Smooth muscle cell (in vitro differentiated cells): ENCODE measurements around the gene SLC50A1. TPM values are rescaled to one million over a fixed set of nuclear protein-coding genes. Genes with fewer than 3 reads are reported as not detected.

Experiments used
- DNase-seq: peaks from one replicate; lab custom pipeline; 2025; ENCODE audit not compliant: unreplicated experiment; lab: John Stamatoyannopoulos, UW
- H2AFZ ChIP-seq: fragments of 200-600 bp; sonication (generic); 2 replicates; pipeline ENCODE4 v1.6.0; 2016; ENCODE audit warnings: antibody characterized with exemption, low read depth, mild to moderate bottlenecking
- H3F3A ChIP-seq: fragments of 200-600 bp; sonication (generic); 2 replicates; pipeline ENCODE4 v1.6.0; 2017; ENCODE audit warnings: antibody characterized with exemption, low read depth
- H3K27ac ChIP-seq: fragments of 200-600 bp; sonication (generic); 2 replicates; pipeline ENCODE4 v1.5.1; 2016; ENCODE audit warnings: low read depth, mild to moderate bottlenecking
- H3K27me3 ChIP-seq: fragments of 200-600 bp; sonication (generic); 2 replicates; pipeline ENCODE4 v1.6.1; 2016; ENCODE audit warnings: low read depth, mild to moderate bottlenecking
- H3K36me3 ChIP-seq: fragments of 200-600 bp; sonication (generic); 2 replicates; pipeline ENCODE4 v1.5.1; 2016; ENCODE audit warnings: low read depth
- H3K4me1 ChIP-seq: fragments of 200-600 bp; sonication (generic); 2 replicates; pipeline ENCODE4 v1.5.1; 2016; ENCODE audit warnings: low read depth
- H3K4me2 ChIP-seq: fragments of 200-600 bp; sonication (generic); 2 replicates; pipeline ENCODE4 v1.6.0; 2016; ENCODE audit warnings: mild to moderate bottlenecking
- H3K4me3 ChIP-seq: fragments of 200-600 bp; sonication (generic); 2 replicates; pipeline ENCODE4 v1.5.1; 2016; ENCODE audit warnings: mild to moderate bottlenecking
- H3K79me2 ChIP-seq: fragments of 200-600 bp; sonication (generic); 2 replicates; pipeline ENCODE4 v1.6.0; 2016; ENCODE audit warnings: low read depth, mild to moderate bottlenecking
- H3K9ac ChIP-seq: fragments of 200-600 bp; sonication (generic); 2 replicates; pipeline ENCODE4 v1.6.0; 2016; ENCODE audit warnings: low read depth
- H3K9me3 ChIP-seq: fragments of 200-600 bp; sonication (generic); replicated peaks from 2 replicates; pipeline ENCODE4 v1.5.1; 2016; ENCODE audit warnings: low read depth
- H4K20me1 ChIP-seq: fragments of 200-600 bp; sonication (generic); 2 replicates; pipeline ENCODE4 v1.6.0; 2016; ENCODE audit warnings: low read depth
- WGBS: methylation state at CpG from one replicate; pipeline ENCODE4 v1.1.7; 2016; ENCODE audit warnings: low lambda C conversion rate; 5-methylcytosine and 5-hydroxymethylcytosine counted together
- polyA plus RNA-seq: library from polyadenylated mRNA; unstranded; fragments of >200 nt; fragmentation: Nextera tagmentation; extraction: Ambion mirVana; gene quantifications from 2 replicates; pipeline ENCODE4 v1.2.1, GENCODE V29; 2016
- small RNA-seq: library from RNA; depleted of rRNA; stranded (forward); fragments of <200 nt; gene quantifications from one replicate; pipeline ENCODE3, GENCODE V24; 2014
- total RNA-seq: library from RNA; depleted of rRNA; stranded (reverse); fragments of >200 nt; gene quantifications from 2 replicates; pipeline ENCODE4 v1.2.3, GENCODE V29; 2014
- TF ChIP-seq, protein P1 (sequence below): fragments of 200-600 bp; sonication (generic); IDR thresholded peaks from 2 replicates; pipeline ENCODE4 v1.5.1; 2017; ENCODE audit warnings: borderline replicate concordance, mild to moderate bottlenecking, antibody characterized with exemption; ENCODE audit not compliant: insufficient read depth, poor library complexity, severe bottlenecking

SLC50A1 gene
- total and polyA plus RNA-seq, 2 experiments from 2014 or later, result 44.7 to 98.0 TPM

- Histone ChIP-seq H3K4me3 (no peak overlapping the region), H2AFZ (no peak overlapping the region), H4K20me1 (no peaks in the 10 kb centered on the region), H3K36me3 (no peaks in the 10 kb centered on the region), H3K9ac (no peak overlapping the region), H3K9me3 (no peaks in the 10 kb centered on the region), H3K4me2 (no peak overlapping the region), H3K79me2 (no peaks in the 10 kb centered on the region), H3K27ac (no peak overlapping the region), H3F3A (no peaks in the 10 kb centered on the region), H3K27me3 (no peaks in the 10 kb centered on the region), H3K4me1 (no peaks in the 10 kb centered on the region)
- DNase-seq, result no peak
- 91% methylated on average over 14 of the region's 14 CpGs for WGBS
- TF ChIP-seq, protein P1, sequence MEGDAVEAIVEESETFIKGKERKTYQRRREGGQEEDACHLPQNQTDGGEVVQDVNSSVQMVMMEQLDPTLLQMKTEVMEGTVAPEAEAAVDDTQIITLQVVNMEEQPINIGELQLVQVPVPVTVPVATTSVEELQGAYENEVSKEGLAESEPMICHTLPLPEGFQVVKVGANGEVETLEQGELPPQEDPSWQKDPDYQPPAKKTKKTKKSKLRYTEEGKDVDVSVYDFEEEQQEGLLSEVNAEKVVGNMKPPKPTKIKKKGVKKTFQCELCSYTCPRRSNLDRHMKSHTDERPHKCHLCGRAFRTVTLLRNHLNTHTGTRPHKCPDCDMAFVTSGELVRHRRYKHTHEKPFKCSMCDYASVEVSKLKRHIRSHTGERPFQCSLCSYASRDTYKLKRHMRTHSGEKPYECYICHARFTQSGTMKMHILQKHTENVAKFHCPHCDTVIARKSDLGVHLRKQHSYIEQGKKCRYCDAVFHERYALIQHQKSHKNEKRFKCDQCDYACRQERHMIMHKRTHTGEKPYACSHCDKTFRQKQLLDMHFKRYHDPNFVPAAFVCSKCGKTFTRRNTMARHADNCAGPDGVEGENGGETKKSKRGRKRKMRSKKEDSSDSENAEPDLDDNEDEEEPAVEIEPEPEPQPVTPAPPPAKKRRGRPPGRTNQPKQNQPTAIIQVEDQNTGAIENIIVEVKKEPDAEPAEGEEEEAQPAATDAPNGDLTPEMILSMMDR, result no peak
Observed at GRCh38 chr1:155186794-155187455, 51.3 kb downstream of the SLC50A1 start.

DNA sequence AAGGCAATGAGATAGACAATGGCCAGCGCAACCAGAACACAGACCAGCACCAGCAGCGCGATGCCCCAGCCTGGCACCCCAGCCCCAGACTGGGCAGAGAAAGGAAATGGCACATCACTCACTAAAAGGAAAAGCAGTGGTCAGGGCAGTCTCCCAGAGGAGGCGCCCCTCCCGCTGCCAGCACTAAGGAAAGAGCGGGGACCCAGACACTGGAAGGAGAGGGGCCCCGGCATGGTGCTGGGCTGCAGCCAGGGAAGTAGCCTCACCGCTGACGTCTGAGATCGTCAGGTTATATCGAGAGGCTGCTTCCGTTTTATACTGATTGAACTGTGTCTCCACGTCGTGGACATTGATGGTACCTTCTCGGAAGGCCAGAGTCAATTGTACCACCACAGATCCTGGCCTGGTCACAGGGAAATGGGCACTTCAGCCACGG is 51.8 kb downstream of the SLC50A1 start:
- no peaks in the 10 kb centered on the region for H3K79me2 ChIP-seq
- H3K9me3 ChIP-seq, result no peaks in the 10 kb centered on the region
- 88% methylated on average over 16 of the region's 16 CpGs for WGBS
- no peaks in the 10 kb centered on the region for H3F3A ChIP-seq
- no peak overlapping the region for H3K4me2 ChIP-seq
- no peaks in the 10 kb centered on the region for H4K20me1 ChIP-seq
- DNase-seq, result no peak
- H3K4me3 ChIP-seq, result no peak overlapping the region
- no peaks in the 10 kb centered on the region for H3K4me1 ChIP-seq
- no peaks in the 10 kb centered on the region for H3K27me3 ChIP-seq
- no peak overlapping the region for H3K9ac ChIP-seq
- TF ChIP-seq, protein P1, result no peak
- H2AFZ ChIP-seq, result no peak overlapping the region
- no peak overlapping the region for H3K27ac ChIP-seq
- no peaks in the 10 kb centered on the region for H3K36me3 ChIP-seq

DNA sequence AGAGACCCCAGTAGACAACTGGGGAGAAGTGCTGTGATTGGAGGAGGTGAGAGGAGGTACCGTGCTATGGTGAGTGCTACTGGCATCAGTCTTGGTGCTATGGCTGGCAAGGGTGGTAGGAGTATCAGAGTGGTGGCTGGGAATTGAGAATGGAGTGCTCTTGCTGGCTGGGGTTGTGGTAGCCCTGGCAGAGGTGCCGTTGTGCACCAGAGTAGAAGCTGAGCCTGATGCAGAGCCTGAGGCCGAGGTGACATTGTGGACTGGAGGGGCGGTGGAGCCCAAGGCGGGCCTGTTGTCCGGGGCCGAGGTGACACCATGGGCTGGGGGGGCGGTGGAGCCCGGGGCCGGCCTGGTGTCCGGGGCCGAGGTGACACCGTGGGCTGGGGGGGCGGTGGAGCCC is 52.6 kb downstream of the SLC50A1 start:
- no peaks in the 10 kb centered on the region for H3K27me3 ChIP-seq
- 95% methylated on average over 3 of the region's 14 CpGs for WGBS
- no peaks in the 10 kb centered on the region for H4K20me1 ChIP-seq
- TF ChIP-seq, protein P1, result no peak
- H3K9me3 ChIP-seq, result no peaks in the 10 kb centered on the region
- H2AFZ ChIP-seq, result no peak overlapping the region
- H3K4me2 ChIP-seq, result no peak overlapping the region
- DNase-seq, result no peak
- H3F3A ChIP-seq, result no peaks in the 10 kb centered on the region
- H3K27ac ChIP-seq, result no peak overlapping the region
- H3K4me1 ChIP-seq, result peaks cover 4% of the 10 kb centered on the region
- no peaks in the 10 kb centered on the region for H3K79me2 ChIP-seq
- H3K4me3 ChIP-seq, result no peak overlapping the region
- no peak overlapping the region for H3K9ac ChIP-seq
- no peaks in the 10 kb centered on the region for H3K36me3 ChIP-seq

Small RNA genes lying within 50 kb of the gene (small RNA-seq; reads per million reads assigned to genes)
- not detected for gene HMGN2P18
- not detected for gene RF00019

Other genes with a start within 250 kb of the SLC50A1 start
- gene PMVK, start 199.1 kb upstream of the SLC50A1 start, total RNA-seq, result 6.0 and 6.7 TPM in 2 replicates
- gene PMVK, start 199.1 kb upstream of the SLC50A1 start, polyA plus RNA-seq, result 31.2 and 40.2 TPM in 2 replicates
- 39.1 and 41.9 TPM in 2 replicates for gene PBXIP1, start 179.8 kb upstream of the SLC50A1 start, total RNA-seq
- gene PBXIP1, start 179.8 kb upstream of the SLC50A1 start, polyA plus RNA-seq, result 40.5 and 44.1 TPM in 2 replicates
- gene PYGO2, start 174.1 kb upstream of the SLC50A1 start, total RNA-seq, result 18.4 and 20.3 TPM in 2 replicates
- 27.9 and 30.0 TPM in 2 replicates for gene PYGO2, start 174.1 kb upstream of the SLC50A1 start, polyA plus RNA-seq
- 207 and 216 TPM in 2 replicates for gene SHC1, start 165.1 kb upstream of the SLC50A1 start, total RNA-seq
- 214 and 249 TPM in 2 replicates for gene SHC1, start 165.1 kb upstream of the SLC50A1 start, polyA plus RNA-seq
- 41.6 and 46.3 TPM in 2 replicates for gene CKS1B, start 161.2 kb upstream of the SLC50A1 start, total RNA-seq
- 115 and 116 TPM in 2 replicates for gene CKS1B, start 161.2 kb upstream of the SLC50A1 start, polyA plus RNA-seq
- 30.7 and 31.1 TPM in 2 replicates for gene FLAD1, start 152.5 kb upstream of the SLC50A1 start, total RNA-seq
- 51.4 and 52.1 TPM in 2 replicates for gene FLAD1, start 152.5 kb upstream of the SLC50A1 start, polyA plus RNA-seq
- gene LENEP, start 142.3 kb upstream of the SLC50A1 start, total RNA-seq, result not detected in 2 replicates
- gene LENEP, start 142.3 kb upstream of the SLC50A1 start, polyA plus RNA-seq, result not detected in 2 replicates
- 15.3 and 15.5 TPM in 2 replicates for gene ZBTB7B, start 133.1 kb upstream of the SLC50A1 start, total RNA-seq
- 7.5 and 10.0 TPM in 2 replicates for gene ZBTB7B, start 133.1 kb upstream of the SLC50A1 start, polyA plus RNA-seq
- gene DCST2, start 102.1 kb upstream of the SLC50A1 start, total RNA-seq, result 1.1 TPM in 1 of 2 replicates, not detected in the other
- gene DCST2, start 102.1 kb upstream of the SLC50A1 start, polyA plus RNA-seq, result 1.2 and 1.3 TPM in 2 replicates
- not detected in 2 replicates for gene DCST1, start 102.0 kb upstream of the SLC50A1 start, total RNA-seq
- not detected in 2 replicates for gene DCST1, start 102.0 kb upstream of the SLC50A1 start, polyA plus RNA-seq
- 29.8 and 45.4 TPM in 2 replicates for gene ADAM15, start 84.5 kb upstream of the SLC50A1 start, total RNA-seq
- gene ADAM15, start 84.5 kb upstream of the SLC50A1 start, polyA plus RNA-seq, result 41.2 and 49.4 TPM in 2 replicates
- gene EFNA4, start 72.1 kb upstream of the SLC50A1 start, total RNA-seq, result 24.2 and 27.6 TPM in 2 replicates
- 18.1 and 19.1 TPM in 2 replicates for gene EFNA4, start 72.1 kb upstream of the SLC50A1 start, polyA plus RNA-seq
- gene EFNA3, start 57.0 kb upstream of the SLC50A1 start, total RNA-seq, result 5.2 and 7.1 TPM in 2 replicates
- gene EFNA3, start 57.0 kb upstream of the SLC50A1 start, polyA plus RNA-seq, result 9.1 and 10.0 TPM in 2 replicates
- gene EFNA1, start 8.0 kb upstream of the SLC50A1 start, total RNA-seq, result 14.4 and 20.9 TPM in 2 replicates
- gene EFNA1, start 8.0 kb upstream of the SLC50A1 start, polyA plus RNA-seq, result 16.4 and 53.5 TPM in 2 replicates
- 51.5 and 69.1 TPM in 2 replicates for gene DPM3, start 4.7 kb downstream of the SLC50A1 start, total RNA-seq
- gene DPM3, start 4.7 kb downstream of the SLC50A1 start, polyA plus RNA-seq, result 75.8 and 79.9 TPM in 2 replicates
- 192 and 283 TPM in 2 replicates for gene KRTCAP2, start 37.5 kb downstream of the SLC50A1 start, total RNA-seq
- gene KRTCAP2, start 37.5 kb downstream of the SLC50A1 start, polyA plus RNA-seq, result 607 and 642 TPM in 2 replicates
- gene TRIM46, start 38.0 kb downstream of the SLC50A1 start, total RNA-seq, result 1.5 and 3.8 TPM in 2 replicates
- gene TRIM46, start 38.0 kb downstream of the SLC50A1 start, polyA plus RNA-seq, result 3.6 and 4.3 TPM in 2 replicates
- gene THBS3, start 72.0 kb downstream of the SLC50A1 start, total RNA-seq, result 17.2 and 28.5 TPM in 2 replicates
- 15.7 and 20.1 TPM in 2 replicates for gene THBS3, start 72.0 kb downstream of the SLC50A1 start, polyA plus RNA-seq
- 45.2 and 55.4 TPM in 2 replicates for gene MTX1, start 72.8 kb downstream of the SLC50A1 start, total RNA-seq
- 98.4 and 109 TPM in 2 replicates for gene MTX1, start 72.8 kb downstream of the SLC50A1 start, polyA plus RNA-seq
- 7.0 and 14.7 TPM in 2 replicates for gene ENTREP3, start 119.6 kb downstream of the SLC50A1 start, total RNA-seq
- 26.5 and 30.9 TPM in 2 replicates for gene ENTREP3, start 119.6 kb downstream of the SLC50A1 start, polyA plus RNA-seq
- gene SCAMP3, start 126.5 kb downstream of the SLC50A1 start, total RNA-seq, result 51.4 and 52.1 TPM in 2 replicates
- 118 and 151 TPM in 2 replicates for gene SCAMP3, start 126.5 kb downstream of the SLC50A1 start, polyA plus RNA-seq
- 23.6 and 25.5 TPM in 2 replicates for gene CLK2, start 137.7 kb downstream of the SLC50A1 start, total RNA-seq
- 23.5 and 32.2 TPM in 2 replicates for gene CLK2, start 137.7 kb downstream of the SLC50A1 start, polyA plus RNA-seq
- 0.49 and 0.72 TPM in 2 replicates for gene HCN3, start 141.6 kb downstream of the SLC50A1 start, total RNA-seq
- 1.2 and 1.6 TPM in 2 replicates for gene HCN3, start 141.6 kb downstream of the SLC50A1 start, polyA plus RNA-seq
- 0.09 TPM in 1 of 2 replicates, not detected in the other for gene PKLR, start 165.6 kb downstream of the SLC50A1 start, total RNA-seq
- 0.07 TPM in 1 of 2 replicates, not detected in the other for gene PKLR, start 165.6 kb downstream of the SLC50A1 start, polyA plus RNA-seq
- 104 and 136 TPM in 2 replicates for gene FDPS, start 173.0 kb downstream of the SLC50A1 start, total RNA-seq
- gene FDPS, start 173.0 kb downstream of the SLC50A1 start, polyA plus RNA-seq, result 208 and 299 TPM in 2 replicates
- 28.6 and 28.7 TPM in 2 replicates for gene RUSC1, start 185.0 kb downstream of the SLC50A1 start, total RNA-seq
- 33.2 and 42.6 TPM in 2 replicates for gene RUSC1, start 185.0 kb downstream of the SLC50A1 start, polyA plus RNA-seq